HG03064 (cell line): ENCODE measurements around the gene ERLEC1.
"Not testable (repeated sequence)": the region's sequence is repeated elsewhere in the genome, so short reads cannot be mapped to it uniquely, and the experiment has no call there.

ENCODE experiments used
- ATAC-seq: cut with Tn5 transposase; IDR thresholded peaks from one replicate; pipeline ENCODE4 v1.9.1; 2021; ENCODE audit warnings: low read depth; ENCODE audit not compliant: unreplicated experiment

ERLEC1 gene

DNA sequence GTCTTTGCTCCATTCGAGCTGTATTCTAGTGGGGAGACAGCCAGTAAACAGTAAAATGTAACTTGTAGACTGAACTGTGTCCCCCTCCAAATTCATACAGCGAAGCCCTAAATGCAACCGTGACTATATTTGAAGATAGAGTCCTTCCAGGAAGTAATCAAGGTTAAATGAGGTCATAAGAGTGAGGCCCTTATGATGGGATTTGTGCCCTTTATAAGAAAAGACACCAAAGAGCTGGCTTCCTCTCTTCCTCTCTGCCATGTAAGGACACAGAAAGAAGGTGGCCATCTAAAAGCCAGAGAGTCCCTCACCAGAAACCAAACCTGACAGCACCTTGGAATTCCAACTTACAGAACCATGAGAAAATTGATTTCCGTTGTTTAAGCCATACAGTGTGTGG lies 41.5 kb downstream of the ERLEC1 start:
- ATAC-seq: no peak

DNA sequence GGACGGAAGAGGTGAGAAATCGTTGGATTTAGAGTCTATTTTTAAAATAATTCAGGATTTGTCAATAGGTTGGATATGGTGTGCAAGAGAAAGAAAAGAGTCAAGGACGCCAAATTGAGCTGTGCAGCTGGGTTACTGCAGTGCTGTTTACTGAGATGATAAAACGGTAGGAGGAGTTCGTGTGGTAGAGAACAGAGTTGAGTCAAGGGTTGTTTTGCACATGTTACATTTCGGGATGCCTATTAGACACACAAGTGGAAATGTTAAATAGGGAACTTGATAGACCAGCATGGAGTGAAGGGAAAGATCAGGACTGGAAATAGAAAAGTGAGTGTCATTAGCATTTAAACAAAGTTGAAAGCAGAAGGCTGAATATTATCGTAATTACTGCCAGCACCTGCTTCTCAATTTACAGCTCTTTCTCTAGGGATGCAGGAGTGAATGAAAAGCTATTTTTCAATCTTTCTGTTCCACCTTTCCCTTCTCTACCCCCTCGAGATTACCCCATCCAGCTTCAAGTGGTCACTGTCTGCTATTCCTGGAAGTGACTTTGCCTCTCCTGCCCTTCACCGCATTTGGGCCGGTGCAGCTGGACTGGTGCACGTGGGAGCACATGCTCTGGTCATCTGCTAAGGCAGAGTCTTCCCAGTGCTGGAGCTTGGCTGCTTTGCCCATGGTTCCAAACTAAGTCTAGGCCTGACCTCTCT lies 42.6 kb downstream of the ERLEC1 start:
- no peak for ATAC-seq

DNA sequence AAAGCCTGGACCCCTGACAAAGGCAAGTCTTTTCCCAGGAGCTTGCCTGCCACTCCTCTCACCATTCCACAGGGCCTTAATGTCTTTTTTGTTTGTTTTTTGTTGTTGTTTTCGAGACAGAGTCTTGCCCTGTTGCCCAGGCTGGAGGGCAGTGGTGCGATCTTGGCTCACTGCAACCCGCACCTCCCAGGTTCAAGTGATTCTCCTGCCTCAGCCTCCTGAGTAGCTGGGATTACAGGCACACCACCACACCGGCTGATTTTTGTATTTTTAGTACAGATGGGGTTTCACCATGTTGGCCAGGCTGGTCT lies 43.1 kb downstream of the ERLEC1 start:
- ATAC-seq: not testable (repeated sequence)

DNA sequence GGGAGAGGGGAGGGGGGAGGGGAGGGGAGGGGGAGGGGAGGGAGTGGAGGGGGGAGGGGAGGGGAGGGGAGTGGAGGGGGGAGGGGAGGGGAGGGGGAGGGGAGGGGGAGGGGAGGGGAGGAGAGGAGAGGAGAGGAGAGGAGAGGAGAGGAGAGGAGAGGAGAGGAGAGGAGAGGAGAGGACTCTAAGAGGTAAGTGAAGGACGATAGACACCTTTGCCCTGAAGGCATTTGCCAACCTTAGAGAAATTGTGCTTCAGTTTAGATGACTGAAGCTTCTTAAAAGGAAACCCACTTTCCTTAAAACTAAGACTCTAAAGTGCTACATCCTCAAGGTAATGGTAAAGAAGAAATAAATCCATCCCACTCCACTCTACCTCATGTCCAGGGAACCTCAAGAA lies 53.7 kb downstream of the ERLEC1 start:
- no peak for ATAC-seq

DNA sequence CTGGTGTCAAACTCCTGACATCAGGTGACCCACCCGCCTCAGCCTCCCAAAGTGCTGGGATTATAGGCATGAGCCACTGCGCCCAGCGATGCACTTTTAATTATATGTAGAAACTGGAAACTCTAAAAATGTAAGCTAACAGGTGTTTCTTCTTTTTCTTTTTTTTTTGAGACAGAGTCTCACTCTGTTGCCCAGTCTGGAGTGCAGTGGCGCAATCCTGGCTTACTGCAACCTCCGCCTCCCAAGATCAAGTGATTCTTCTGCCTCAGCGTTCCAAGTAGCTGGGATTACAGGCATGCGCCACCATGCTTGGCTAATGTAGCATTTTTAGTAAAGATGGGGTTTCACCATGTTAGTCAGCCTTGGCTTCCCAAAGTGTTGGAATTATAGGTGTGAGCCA lies 54.8 kb downstream of the ERLEC1 start:
- ATAC-seq: not testable (repeated sequence)

DNA sequence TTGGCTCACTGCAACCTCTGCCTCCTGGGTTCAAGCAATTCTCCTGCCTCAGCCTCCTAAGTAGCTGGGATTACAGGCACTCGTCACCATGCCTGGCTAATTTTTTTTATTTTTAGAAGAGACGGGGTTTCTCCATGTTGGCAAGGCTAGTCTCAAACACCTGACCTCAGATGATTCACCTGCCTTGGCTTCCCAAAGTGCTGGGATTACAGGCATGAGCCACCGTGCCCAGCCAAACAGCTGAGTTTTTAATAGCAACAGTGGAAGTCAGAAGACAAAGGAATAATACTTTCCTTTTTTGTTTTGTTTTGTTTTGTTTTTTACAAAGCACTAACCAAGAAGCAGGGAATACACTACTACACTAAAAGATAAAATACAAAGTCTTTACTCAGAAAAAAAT lies 56.0 kb downstream of the ERLEC1 start:
- no peak for ATAC-seq

DNA sequence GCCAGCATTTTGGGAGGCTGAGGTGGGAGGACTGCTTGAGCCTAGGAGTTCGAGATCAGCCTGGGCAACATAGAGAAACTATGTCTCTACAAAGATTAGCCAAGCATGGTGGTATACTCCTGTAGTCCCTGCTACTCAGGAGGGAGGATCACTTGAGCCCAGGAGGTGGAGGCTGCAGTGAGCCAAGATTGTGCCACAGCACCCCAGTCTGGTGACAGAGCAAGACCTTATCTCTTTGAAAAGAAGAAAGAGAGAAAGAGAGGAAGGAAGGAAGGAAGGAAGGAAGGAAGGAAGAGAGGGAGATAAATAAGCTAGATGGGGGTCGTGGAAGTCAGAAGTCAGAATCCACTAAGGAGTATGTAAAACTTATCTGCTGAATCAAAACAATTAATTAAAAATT lies 56.8 kb downstream of the ERLEC1 start:
- no peak for ATAC-seq

DNA sequence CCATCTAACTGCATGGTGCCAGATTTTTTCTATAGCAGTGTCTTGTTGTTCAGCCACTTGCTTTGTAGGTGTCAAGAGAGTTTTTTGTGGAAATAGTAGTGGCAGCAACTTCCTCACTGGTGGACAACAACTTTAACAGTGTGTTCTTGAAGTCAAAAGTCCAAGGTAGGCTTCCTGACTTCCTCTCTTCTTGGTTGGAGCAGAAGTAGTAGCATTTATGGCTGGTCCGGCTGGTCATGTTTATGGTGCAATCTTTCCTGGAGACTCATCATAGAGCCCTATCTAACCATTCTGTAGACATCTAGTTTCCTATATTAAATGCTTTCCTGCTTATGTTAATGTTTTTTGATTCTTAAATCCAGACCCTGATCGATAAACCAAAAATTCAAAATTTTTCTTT lies 61.2 kb downstream of the ERLEC1 start:
- no peak for ATAC-seq

DNA sequence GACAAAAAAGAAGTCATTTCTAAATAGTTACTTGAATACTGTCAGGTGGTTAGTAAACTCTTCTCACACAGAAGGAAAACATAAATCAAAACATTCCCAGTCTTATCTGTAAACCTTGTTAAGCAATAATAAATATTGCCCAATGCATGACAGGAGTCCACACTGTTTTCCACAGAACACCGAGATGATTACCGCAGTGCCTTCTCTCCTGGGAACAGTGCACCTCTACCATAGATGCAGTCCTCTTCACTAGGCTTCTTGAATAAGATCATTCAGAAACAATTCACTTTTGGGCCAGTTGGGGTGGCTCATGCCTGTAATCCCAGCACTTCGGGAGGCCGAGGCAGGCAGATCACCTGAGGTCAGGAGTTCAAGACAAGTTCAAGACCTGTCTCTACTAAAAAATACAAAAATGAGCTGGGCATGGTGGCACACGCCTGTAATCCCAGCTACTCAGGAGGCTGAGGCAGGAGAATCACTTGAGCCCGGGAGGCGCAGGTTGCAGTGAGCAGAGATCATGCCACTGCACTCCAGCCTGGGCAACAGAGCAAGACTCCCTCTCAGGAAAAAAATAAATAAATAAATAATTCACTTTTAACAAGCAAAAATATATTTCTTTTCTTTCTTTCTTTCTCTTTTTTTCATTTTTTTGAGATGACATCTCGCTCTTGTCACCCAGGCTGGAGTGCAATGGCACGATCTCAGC lies 64.4 kb downstream of the ERLEC1 start:
- ATAC-seq: not testable (repeated sequence)

DNA sequence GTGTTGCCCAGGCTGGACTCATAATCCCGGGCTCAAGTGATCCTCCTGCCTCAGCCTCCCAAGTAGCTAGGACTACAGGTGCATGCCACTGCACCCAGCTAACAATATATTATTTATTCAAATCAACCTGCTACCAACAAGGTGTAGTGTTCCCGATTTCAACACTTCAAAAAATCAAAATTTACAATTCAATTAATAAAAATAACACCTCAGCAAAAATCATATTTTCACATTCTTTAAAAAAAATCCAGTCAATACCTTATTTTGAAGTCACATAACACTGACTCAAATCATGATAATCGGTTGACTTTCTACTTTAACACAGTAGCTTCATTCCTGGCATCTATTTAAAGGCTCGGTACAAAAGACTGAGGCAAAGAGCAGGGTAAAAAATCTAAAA lies 65.7 kb downstream of the ERLEC1 start:
- no peak for ATAC-seq

DNA sequence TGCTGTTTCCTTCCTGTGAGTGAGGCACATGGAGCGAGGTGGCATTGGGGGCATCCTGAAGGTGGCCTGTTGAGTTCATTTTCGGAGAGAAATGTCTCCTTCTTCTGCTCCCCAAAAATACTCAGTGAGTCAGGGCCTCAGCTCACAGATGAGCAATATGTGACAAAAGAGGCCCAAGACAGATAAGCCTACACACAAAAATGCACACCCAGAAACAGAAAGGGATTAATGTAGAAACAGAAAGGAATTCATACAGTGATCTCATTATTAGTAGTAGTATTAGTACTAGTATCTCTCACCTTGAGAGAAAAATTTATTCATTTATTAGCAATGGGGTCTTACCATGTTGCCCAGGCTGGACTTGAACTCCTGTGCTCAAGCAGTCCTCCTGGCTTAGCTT lies 67.8 kb downstream of the ERLEC1 start:
- ATAC-seq: no peak

DNA sequence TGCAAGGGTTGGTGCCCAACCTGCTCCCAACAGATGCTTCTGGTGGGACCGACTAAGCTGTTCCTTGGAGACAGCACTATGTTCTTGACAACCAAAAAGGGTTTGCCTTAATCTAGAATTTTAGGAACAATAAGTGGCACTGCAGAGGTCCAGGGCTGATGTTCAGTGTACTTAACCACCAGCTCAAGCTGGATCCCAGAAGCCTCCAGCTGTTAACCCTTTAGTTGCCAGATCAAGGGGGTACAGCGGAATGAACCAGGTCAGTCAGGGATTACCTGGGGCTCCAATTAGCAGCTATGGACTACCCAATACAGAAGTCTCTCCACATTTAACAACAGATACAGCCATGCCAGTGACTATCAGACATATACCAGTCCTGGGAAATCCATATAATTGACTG lies 69.4 kb downstream of the ERLEC1 start:
- no peak for ATAC-seq

DNA sequence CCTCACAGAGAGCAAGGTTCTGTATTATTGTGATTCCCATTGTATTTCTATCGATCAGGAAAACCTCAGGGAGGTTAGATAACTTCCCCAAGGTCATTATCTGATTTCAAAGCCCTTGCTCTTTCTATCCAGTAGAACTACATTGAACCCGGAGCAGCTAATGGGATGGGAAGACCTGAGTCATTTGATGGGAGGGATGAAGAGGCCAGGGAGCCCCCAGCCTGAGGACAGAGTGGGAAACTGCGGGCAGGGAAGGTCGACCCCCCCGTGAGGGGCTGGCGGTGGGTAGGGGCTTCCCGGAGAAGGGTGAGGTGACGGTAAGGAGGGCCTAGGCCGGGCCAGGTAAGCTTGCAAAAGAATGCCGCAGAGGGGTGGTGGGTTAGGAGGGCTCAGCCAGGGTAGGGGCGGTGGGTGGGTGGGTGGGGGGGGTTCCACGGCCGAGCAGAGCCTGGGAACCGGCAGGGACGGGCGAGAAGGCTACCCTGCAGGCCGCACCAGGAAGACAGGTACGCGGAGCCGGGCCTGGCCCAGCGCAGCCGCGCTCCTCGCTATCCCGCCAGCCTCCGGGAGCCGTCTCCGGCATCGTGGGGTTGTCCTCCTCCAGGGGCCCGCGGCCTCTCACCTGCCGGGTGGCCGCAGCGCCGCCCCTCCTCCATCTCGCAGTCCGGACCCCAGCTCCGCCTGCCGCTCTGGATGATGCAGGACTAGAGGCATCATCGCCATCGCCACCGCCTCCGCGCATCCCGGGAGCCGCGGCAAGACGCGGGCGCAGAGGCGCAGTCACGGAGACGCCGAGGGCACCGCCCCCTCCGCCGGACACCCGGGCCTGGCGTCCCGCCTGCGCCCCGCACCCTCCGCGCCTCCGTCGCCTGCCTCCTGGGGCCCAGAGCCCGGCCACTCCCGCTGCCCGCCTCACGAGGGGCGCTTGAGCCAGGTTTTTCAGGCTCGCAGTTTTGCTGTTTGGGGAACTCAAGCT lies 72.7 kb downstream of the ERLEC1 start, which contains the start of gene GPR75:
Gene GPR75 (minus strand): TSS at position 762 of the 976 bp plus-strand sequence. CDS start 5,211 bp downstream, outside the sequence.
- no peak for ATAC-seq

DNA sequence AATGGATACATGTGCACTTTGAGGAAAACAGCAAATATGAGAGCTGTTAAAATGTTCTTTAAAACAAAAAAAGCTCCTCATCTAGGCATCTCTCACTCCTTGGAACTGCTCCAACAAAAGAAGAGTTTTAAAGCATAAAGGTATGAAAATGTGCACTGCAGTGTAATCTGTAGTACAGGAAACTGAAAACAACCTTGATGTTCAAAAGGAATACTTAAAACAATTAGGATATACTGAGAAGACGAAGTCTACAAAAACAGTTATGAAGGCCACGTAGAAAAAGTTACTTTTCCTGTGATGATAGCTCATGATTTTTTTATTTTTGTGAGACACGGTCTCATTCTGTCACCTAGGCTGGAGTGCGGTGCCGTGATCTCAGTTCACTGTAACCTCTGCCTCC lies 75.0 kb downstream of the ERLEC1 start:
- no peak for ATAC-seq

DNA sequence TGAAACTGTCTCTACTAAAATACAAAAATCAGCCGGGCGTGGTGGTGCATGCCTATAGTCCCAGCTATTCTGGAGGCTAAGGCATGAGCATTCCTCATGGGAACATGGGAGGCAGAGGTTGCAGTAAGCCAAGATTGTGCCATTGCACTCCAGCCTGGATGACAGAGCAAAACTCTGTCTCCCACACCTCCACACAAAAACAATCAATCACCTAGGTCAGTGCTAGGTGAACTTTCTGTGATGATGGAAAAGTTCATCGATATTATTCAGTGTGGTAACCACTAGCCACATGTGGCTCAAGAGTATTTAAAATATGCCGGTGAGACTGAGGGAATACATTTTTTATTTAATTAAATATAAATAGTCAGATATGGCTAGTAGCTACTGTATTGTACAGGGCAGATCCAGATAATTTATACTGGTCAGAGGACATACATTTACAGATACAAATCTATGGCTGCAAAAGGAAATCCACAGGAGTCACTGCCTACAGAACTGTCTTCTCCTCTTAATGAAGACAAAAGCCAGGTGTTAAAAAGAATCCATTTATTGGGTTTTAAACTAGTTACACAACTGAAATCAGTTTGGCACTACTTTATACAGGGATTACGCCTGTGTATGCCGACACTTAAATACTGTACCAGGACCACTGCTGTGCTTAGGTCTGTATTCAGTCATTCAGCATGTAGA lies 76.8 kb downstream of the ERLEC1 start:
- ATAC-seq: no peak

DNA sequence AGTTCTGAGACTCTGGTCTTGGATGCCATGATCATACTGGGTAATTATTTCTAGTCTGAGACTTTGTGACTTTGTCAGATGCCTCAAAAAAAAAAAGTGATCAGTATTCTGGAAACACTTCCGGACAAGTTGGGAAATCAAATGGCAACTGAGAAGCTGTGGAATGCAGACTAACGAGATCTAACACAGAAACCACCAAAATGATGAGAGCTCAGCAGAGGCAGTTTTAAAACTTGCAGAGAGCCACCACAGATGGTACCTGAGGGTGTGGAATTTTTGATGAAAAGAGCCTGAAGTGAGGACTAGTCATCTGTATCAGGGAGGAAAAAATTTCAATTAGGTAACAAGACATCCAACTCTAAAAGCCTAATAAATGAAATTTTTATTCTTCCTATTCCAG lies 78.4 kb downstream of the ERLEC1 start:
- ATAC-seq: no peak

DNA sequence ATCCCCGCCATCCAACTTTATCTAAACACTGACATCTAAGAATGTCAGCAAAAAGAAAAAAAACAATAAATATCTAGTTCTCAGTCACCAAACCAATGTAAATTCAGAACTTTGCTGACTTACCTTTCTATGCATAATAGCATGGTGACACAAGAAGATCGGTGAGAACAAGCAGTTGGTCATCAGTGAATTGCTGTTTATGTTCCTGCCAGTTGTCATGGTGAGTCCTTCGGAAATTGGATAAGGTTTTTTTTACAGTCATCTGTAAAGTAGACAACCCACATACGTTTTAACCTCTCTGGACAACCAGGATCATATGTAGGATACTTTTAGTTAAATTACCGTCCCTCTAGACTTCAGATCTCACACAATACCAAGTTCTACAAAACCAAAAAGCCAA lies 79.1 kb downstream of the ERLEC1 start:
- ATAC-seq: no peak

DNA sequence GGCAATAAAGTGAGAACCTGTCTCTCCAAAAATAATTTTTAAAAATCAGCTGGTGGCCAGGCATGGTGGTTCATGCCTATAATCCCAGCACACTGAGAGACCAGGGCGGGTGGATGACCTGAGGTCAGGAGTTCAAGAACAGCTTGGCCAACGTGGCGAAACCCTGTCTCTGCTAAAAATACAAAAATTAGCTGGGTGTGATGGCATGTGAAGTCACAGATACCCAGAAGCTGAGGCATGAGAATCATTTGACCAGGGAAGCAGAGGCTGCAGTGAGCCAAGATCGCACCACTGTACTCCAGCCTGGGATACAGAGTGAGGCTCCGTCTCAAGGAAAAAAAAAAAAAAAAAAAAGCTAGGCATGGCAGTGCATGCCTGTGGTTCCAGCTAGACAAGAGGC lies 80.3 kb downstream of the ERLEC1 start:
- no peak for ATAC-seq

DNA sequence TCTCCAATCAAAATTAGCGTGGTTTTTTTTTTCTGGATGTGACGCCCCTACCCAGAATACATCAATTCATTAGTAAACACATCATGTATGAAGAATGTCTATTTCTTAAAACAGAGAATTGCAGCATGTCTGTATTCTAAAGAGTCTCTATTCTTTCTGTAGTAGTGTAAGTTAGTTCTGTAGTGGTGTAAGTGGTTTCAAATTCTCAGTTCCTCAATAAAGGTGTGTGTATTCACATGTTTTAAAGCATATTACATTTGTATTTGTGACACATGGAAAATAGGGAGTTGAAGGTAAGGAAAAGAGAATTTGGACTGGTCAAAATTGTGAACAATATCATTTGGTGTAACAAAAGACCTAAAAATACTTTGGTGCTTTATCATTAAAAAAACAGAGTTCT lies 80.9 kb downstream of the ERLEC1 start:
- ATAC-seq: no peak
